CD4-positive, alpha-beta T cell treated with Interleukin-15 for 4 hours (primary cell): ENCODE results near the gene PPARG.

Source experiments
- DNase-seq: peaks from one replicate; pipeline ENCODE4 v3.0.0-alpha.2; 2020; ENCODE audit warnings: low spot score

The PPARG gene

GRCh38 chr3:12345141-12345561 is 56.3 kb downstream of the PPARG start:
- DNase-seq: no peak

GRCh38 chr3:12345584-12346494 is 57.0 kb downstream of the PPARG start:
- DNase-seq: no peak

GRCh38 chr3:12347301-12347700 is 58.4 kb downstream of the PPARG start:
- DNase-seq: no peak

GRCh38 chr3:12349895-12350811 is 61.3 kb downstream of the PPARG start:
- no peak for DNase-seq

GRCh38 chr3:12351145-12351544 is 62.3 kb downstream of the PPARG start:
- no peak for DNase-seq

GRCh38 chr3:12352253-12352652 is 63.4 kb downstream of the PPARG start:
- DNase-seq: no peak

GRCh38 chr3:12352755-12353154 is 63.9 kb downstream of the PPARG start:
- no peak for DNase-seq

GRCh38 chr3:12353796-12354525 is 65.1 kb downstream of the PPARG start:
- no peak for DNase-seq

GRCh38 chr3:12356175-12356574 is 67.3 kb downstream of the PPARG start:
- no peak for DNase-seq

- no peak for DNase-seq
Measured at GRCh38 chr3:12356996-12357395, 68.1 kb downstream of the PPARG start.

- no peak for DNase-seq
Measured at GRCh38 chr3:12357456-12357855, 68.6 kb downstream of the PPARG start.

GRCh38 chr3:12363397-12364195 is 74.7 kb downstream of the PPARG start:
- DNase-seq: no peak

- DNase-seq: no peak
Measured at GRCh38 chr3:12367346-12367745, 78.5 kb downstream of the PPARG start.

GRCh38 chr3:12369029-12369428 is 80.2 kb downstream of the PPARG start:
- DNase-seq: no peak

- DNase-seq: no peak
Measured at GRCh38 chr3:12369598-12369997, 80.7 kb downstream of the PPARG start.

- no peak for DNase-seq
Measured at GRCh38 chr3:12370758-12371157, 81.9 kb downstream of the PPARG start.

GRCh38 chr3:12371525-12372140 is 82.8 kb downstream of the PPARG start:
- DNase-seq: no peak

GRCh38 chr3:12372741-12373280 is 83.9 kb downstream of the PPARG start:
- no peak for DNase-seq

- DNase-seq: no peak
Measured at GRCh38 chr3:12375572-12375971, 86.7 kb downstream of the PPARG start.

- DNase-seq: no peak
Measured at GRCh38 chr3:12379640-12380429, 91.0 kb downstream of the PPARG start.
